Kidney capillary endothelial cell (primary cell): ENCODE results near the gene PLAAT4.
"Not testable (repeated sequence)": the region's sequence is repeated elsewhere in the genome, so short reads cannot be mapped to it uniquely, and the experiment has no call there.

ENCODE experiments used
- DNase-seq: peaks from one replicate; pipeline ENCODE4 v3.0.0-alpha.2; 2018; ENCODE audit warnings: low spot score

Gene PLAAT4

DNA sequence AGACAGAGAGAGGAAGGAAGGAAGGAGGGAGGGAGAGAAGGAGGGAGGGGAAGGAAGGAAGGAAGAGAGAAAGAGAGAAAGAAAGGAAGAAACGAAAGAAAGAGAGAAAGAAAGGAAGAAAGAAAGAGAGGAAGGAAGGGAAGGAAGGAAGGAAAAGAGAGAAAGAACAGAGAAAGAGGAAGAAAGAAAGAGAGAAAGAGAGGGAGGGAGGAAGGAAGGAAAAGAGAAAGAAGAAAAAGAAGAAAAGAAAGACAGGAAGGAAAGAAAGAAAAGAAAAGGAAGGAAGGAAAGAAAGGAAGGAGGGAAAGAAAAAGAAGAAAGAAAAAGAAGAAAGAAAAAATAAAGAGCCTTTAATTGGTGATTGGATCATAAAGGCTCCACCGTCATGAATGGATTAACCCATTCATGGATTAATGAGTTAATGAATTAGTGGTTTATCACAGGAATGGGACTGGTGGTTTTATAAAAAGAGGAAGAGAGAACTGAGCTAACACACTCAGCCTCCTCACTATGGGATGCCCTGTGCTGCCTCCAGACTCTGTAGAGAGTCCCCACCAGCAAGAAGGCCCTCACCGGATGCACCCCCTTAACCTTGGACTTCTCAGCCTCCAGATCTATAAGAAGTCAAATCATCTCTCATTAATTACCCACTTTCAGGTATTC is 35.5 kb downstream of the PLAAT4 start:
- no peak for DNase-seq

DNA sequence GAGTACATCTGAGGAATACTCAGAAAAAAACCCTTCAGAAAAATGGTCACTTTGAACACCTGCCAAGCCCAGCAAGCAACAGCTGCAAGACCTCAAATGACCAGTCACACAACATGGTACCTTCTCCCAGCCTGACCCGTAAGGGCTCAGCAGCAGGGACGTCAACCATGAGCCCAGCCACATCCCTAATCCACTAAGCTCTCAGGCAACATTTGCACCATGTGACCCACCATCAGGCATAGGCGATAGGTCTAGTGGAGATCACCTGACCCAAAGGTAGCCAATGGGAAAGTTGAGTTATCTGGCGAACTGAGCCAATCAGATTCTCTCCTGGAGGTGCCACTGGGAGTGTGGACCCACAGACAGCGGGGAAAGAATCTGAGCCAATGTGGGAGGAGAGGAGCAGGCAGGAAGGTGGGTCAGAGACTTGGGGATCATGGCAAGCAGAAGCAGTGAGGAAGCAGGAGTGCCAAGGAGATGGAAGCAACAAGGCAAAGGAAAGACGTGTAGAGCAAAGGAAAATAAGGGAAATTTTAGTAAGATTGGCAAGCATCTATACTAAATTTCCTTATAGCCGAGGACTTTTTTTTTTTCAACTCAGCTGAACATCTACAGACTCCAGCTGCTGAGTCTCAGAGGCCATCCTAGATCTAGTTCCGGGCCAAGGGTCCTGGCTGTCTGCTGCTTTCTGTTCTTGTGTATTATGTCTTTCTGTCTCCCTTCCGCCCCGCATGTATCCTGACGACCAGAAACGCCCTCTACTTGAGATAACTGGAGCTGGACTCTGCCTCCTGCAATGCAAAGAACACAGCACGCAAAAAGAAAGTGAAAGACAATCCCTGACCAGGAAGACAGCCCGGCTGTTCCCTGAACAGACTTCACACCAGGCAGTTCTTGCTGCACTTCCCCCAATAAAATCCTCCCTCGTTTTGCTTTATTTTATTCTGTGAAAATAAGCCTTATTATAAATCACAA is 37.6 kb downstream of the PLAAT4 start:
- DNase-seq = no peak

DNA sequence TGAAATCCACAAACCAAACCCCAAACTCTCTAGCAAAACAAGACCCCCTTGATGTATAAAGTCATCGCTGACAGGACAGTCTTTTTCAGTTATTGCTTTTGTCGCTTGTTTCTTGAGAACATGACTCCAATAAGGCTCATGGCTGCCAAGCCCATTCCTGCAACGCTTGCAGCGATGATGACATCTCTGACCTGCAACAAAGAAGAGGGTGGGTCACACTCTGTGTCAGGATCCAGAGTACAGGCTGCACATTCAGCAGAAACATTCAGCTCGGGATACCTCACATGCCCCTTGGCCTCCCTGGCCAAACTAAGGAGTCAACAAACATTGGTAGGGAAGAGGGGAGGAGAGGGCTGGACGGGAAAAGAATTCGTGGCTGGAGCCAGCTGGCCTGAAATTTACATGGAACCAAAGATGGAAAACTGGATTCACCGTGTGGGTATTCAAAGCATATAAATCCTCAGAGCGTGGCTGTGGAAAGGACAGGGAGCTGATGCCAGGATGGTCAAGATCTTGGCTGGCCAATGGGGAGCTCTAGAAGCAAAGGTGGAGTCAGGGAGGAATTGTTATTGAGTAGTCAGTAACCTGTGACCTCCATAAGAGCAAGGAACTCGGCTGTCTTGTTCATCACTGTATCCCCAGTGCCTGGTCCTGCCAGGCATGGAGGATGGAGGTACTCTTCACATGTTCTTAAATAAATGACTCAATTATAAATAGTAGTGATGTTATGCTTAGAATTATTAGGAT is 38.4 kb downstream of the PLAAT4 start:
- no peak for DNase-seq

DNA sequence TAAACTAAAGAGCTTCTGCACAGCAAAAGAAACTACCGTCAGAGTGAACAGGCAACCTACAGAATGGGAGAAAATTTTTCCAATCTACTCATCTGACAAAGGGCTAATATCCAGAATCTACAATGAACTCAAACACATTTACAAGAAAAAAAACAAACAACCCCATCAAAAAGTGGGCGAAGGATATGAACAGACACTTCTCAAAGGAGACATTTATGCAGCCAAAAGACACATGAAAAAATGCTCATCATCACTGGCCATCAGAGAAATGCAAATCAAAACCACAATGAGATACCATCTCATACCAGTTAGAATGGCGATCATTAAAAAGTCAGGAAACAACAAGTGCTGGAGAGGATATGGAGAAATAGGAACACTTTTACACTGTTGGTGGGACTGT is 42.3 kb downstream of the PLAAT4 start:
- DNase-seq = not testable (repeated sequence)

DNA sequence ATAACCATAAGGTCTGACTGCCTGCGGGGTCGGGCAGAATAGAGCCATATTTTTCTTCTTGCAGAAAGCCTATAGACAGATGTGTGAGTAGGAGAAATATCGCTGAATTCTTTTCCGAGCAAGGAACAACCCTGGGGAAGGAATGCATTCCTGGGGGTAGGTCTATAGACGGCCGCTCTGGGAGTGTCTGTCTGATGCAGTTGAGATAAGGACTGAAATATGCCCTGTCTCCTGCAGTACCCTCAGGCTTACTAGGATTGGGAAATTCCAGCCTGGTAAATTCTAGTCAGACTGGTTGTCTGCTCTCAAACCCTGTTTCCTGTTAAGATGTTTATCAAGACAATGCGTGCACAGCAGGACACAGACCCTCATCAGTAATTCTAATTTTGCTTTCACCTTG is 44.6 kb downstream of the PLAAT4 start:
- not testable (repeated sequence) for DNase-seq

DNA sequence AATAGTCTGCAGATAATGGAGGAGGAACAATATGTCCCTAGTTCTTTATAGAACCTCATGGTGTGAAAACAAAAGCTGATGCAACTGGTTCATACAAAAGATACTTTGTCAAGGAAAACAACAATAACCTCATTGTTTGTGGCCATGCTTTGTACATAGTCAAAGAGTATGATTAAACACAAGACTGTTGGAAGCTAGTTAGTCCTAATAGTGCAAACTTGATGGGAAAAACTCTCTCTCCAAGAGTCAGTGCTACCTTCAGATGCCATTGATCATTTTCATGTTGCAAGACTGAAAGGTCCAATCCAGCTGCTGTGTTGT is 46.7 kb downstream of the PLAAT4 start:
- no peak for DNase-seq

DNA sequence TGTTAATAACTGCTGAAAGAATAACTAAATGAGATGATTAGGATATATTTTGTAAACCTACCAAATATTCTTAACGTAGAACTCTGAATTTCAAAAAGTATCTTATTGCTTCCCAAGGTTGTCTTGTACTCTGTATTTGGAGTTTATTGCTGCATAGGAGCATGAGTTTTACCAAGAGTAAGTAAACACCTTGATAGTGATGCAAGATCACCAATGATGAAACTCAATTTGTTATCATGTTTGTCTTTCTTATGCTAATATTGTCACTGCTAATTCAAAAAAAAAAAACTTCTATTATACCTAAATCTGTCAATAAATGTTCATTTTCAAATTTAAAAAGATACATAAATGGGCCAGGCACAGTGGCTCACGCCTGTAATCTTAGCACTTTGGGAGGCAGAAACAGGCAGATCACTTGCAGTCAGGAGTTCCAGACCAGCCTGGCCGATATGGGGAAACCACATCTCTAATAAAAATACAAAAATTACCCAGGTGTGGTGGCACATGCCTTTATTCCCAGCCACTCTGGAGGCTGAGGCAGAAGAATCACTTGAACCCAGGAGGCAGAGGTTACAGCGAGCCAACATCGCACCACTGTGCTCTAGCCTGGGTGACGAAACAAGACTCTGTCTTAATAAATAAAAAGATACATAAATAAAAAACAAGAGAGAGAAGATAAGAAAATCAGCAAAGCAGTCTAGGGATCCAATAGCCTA is 50.0 kb downstream of the PLAAT4 start:
- DNase-seq = no peak

DNA sequence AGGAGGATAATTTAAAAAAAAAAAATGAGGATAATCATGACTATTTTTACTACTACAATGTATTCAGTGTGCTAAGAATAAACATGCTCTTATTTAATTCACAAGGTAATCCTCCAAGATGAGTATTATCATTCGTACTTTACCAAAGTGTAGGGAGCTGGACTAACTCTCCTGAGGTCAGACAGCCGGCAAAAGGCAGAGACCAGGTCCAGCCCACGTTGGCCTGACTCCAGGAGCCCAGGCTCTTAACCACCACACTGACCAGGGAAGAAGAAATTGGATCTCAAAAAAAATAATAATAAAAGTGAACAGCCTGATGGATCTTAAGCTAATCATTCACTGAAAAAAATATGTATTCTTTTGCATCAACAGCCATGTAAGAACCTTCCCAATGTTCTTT is 52.4 kb downstream of the PLAAT4 start:
- DNase-seq = no peak

DNA sequence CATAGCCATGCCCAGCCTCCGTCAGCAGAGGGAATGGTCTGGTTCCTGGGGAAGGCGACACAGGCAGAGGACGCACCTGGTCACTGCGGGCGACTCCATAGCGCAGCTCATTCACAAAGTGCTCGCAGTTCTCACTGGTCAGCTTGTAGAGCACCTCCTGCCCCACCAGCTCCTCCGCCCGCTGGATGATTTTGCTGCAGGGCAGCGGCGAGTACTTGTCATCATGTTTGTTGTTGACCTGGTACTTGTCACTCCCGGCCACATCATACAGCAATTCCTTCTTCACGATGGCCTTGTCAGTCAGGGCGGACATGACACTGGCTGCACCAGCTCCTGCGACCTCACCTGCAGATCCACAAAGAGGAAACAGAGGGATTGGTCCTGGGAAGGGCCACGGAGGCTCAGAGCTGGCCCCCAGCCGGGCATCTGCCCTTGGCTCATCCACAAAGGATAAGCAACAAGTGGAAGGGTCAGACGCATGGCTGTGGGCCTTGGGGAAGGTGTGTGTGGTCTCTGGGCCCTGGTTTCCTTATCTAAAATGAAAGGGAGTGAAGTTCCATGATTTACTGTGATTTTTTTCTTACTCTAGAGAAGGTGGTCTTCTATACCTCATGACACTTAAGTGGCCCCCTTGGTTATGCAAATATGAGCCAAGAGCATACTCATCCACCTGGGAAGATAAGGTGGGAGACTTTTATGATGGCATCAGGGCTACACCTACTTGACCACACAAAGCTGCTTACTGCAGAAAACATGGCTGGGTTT is 53.6 kb downstream of the PLAAT4 start:
- no peak for DNase-seq

DNA sequence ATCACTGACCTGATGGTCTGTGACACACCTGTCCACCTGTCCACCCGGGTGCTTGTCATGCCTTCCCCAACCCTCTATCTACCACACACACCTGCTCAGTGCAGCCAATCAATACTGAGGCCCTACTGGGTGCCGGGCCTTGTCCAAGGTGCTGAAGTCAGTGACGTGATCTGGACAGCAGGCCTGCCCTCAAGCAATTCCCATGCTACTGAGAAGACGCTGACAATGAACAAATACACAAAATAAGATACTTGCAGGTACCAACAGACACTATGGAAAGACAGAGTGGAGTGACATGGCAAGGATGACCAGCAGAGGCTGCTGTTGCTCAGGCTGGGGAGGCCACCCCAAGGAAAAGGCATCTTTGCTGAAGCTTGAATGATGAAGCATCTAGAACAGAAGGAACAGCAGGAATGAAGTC is 56.4 kb downstream of the PLAAT4 start:
- DNase-seq = no peak

DNA sequence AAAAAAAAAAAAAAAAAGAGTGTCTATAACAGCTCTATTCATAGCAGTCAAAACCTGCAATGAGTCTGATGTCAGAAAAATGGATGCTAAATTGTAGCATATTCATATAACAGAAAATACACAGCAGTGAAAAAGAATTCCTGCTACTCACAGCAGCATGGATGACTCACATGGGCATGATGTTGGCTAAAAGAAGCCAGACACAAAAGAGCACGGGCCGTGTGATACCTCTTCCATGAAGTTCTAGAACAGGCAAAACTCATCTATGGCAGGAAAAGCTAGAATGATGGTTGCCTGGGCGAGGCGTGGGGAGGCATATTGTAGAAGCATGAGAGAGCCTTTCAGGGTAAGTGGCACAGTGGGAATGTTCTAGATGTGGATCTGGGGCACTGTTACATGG is 58.7 kb downstream of the PLAAT4 start:
- no peak for DNase-seq
